Activated B cell treated with CpG ODN at 0.5 μM for 24 hours (primary cell): ENCODE results near the gene PLCB4. TPM values are rescaled to one million over a fixed set of nuclear protein-coding genes. Genes with fewer than 3 reads are reported as not detected.

ENCODE experiments used
- ATAC-seq: fragments of 200-7000 bp; cut with Tn5 transposase; one replicate; pipeline ENCODE4 v1.10.0; 2021; ENCODE audit warnings: low read depth, mild to moderate bottlenecking, moderate library complexity
- CTCF ChIA-PET: fragments of 350-600 bp; sonication (Branson Sonifier 250); formaldehyde crosslinking; loops from one replicate; lab custom pipeline; 2021; ENCODE audit warnings: antibody characterized with exemption; lab: Charles Lee
- POLR2A ChIA-PET: fragments of 350-600 bp; sonication (Branson Sonifier 250); formaldehyde crosslinking; loops from one replicate; lab custom pipeline; 2021; ENCODE audit warnings: antibody characterized with exemption; lab: Charles Lee
- DNase-seq: peaks from one replicate; pipeline ENCODE4 v3.0.0; 2022
- H3K27ac Mint-ChIP-seq: one replicate; pipeline ENCODE4 v1.8.0; 2020; ENCODE audit warnings: mixed read lengths
- H3K27me3 Mint-ChIP-seq: one replicate; pipeline ENCODE4 v1.8.0; 2021; ENCODE audit warnings: mixed read lengths
- H3K36me3 Mint-ChIP-seq: one replicate; pipeline ENCODE4 v1.8.0; 2021; ENCODE audit warnings: low read depth, mixed read lengths
- H3K4me1 Mint-ChIP-seq: one replicate; pipeline ENCODE4 v1.8.0; 2021; ENCODE audit warnings: mixed read lengths
- H3K4me3 Mint-ChIP-seq: one replicate; pipeline ENCODE4 v1.8.0; 2020; ENCODE audit warnings: mild to moderate bottlenecking, mixed read lengths
- H3K9me3 Mint-ChIP-seq: one replicate; pipeline ENCODE4 v1.8.0; 2020; ENCODE audit warnings: mixed read lengths
- CTCF ChIP-seq: fragments of 200-600 bp; IDR thresholded peaks from one replicate; pipeline ENCODE4 v1.8.0; 2022; ENCODE audit warnings: antibody characterized with exemption, mild to moderate bottlenecking
- intact Hi-C: fragments of 100-400 bp; cut with micrococcal nuclease; formaldehyde crosslinking; loops from one replicate; pipeline ENCODE4 v1.15.1; 2024
- total RNA-seq: library from RNA; stranded (reverse); gene quantifications from 2 replicates; pipeline ENCODE4 v1.2.3, GENCODE V29; 2022

Gene PLCB4
- total RNA-seq, 1 donor from 2014 or later: not detected

GRCh38 chr20:9416421-9416820, 347.5 kb downstream of the PLCB4 start:
- CTCF ChIA-PET: interaction anchor here (1.0 kb wide), 1 partner anchor 8 kb away, joined by 3 read pairs; no protein-coding TSS in a partner anchor
- intact Hi-C loops: no loop called here

GRCh38 chr20:9417665-9418064, 348.8 kb downstream of the PLCB4 start:
- CTCF ChIA-PET: interaction anchor here (0.7 kb wide), 1 partner anchor 12 kb away, joined by 3 read pairs; no protein-coding TSS in a partner anchor
- H3K4me3 Mint-ChIP-seq: no peak overlapping the region
- intact Hi-C loops: no loop called here
- H3K9me3 Mint-ChIP-seq: no peaks in the 10 kb centered on the region
- DNase-seq (no peak), ATAC-seq (no peak)
- POLR2A ChIA-PET: no interaction called here
- TF ChIP-seq CTCF: no peak
- H3K36me3 Mint-ChIP-seq: no peaks in the 10 kb centered on the region
- peaks cover under 1% of the 10 kb centered on the region for H3K4me1 Mint-ChIP-seq
- no peaks in the 10 kb centered on the region for H3K27me3 Mint-ChIP-seq
- H3K27ac Mint-ChIP-seq: no peak overlapping the region

More at GRCh38 chr20:9416421-9416820, 347.5 kb downstream of the PLCB4 start:
- Mint-ChIP-seq H3K4me1 (peaks cover 9% of the 10 kb centered on the region), H3K36me3 (no peaks in the 10 kb centered on the region), H3K9me3 (no peaks in the 10 kb centered on the region), H3K27me3 (no peaks in the 10 kb centered on the region), H3K4me3 (no peak overlapping the region), H3K27ac (no peak overlapping the region)
- no peak for DNase-seq
- POLR2A ChIA-PET: no interaction called here
- no peak for TF ChIP-seq CTCF
- ATAC-seq: no peak

- no peak for TF ChIP-seq CTCF
- no peak overlapping the region for H3K4me3 Mint-ChIP-seq
- ChIA-PET POLR2A (no interaction called here), CTCF (interaction anchor here (2.6 kb wide), 1 partner anchor 14 kb away, joined by 13 read pairs; no protein-coding TSS in a partner anchor)
- H3K27ac Mint-ChIP-seq: no peak overlapping the region
- H3K4me1 Mint-ChIP-seq: no peaks in the 10 kb centered on the region
- H3K36me3 Mint-ChIP-seq: no peaks in the 10 kb centered on the region
- ATAC-seq (no peak), DNase-seq (no peak)
- no peaks in the 10 kb centered on the region for H3K27me3 Mint-ChIP-seq
- H3K9me3 Mint-ChIP-seq: no peaks in the 10 kb centered on the region
- intact Hi-C loops: no loop called here
Observed at GRCh38 chr20:9422321-9423057, 353.6 kb downstream of the PLCB4 start.

DNA sequence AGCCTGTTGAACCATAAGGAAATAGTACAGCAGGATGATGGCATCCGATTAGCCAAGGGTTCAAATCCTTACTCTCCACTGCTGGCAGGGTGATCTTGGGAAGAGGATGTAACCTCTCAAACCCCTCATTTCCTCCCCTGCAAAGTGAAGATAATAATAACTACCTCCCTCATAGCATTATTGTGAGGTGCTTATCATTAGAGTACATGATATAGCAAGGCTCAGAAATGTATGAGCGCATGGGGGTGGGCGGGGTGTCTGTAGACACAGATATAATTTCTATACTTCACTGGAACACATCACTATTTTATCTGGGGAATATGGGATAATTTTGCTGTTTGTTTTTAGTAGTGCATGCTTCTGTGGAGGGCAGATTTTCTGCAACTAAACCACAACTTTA, 355.7 kb downstream of the PLCB4 start:
- no peak for TF ChIP-seq CTCF
- no peak overlapping the region for H3K27ac Mint-ChIP-seq
- no peak for DNase-seq
- no peaks in the 10 kb centered on the region for H3K9me3 Mint-ChIP-seq
- H3K27me3 Mint-ChIP-seq: no peaks in the 10 kb centered on the region
- CTCF ChIA-PET: no interaction called here
- ATAC-seq: no peak
- H3K36me3 Mint-ChIP-seq: no peaks in the 10 kb centered on the region
- intact Hi-C loops: no loop called here
- peaks cover 5% of the 10 kb centered on the region for H3K4me1 Mint-ChIP-seq
- H3K4me3 Mint-ChIP-seq: no peak overlapping the region
- POLR2A ChIA-PET: no interaction called here

- DNase-seq (no peak), ATAC-seq (no peak)
- Mint-ChIP-seq H3K27ac (no peak overlapping the region), H3K36me3 (no peaks in the 10 kb centered on the region), H3K4me1 (peaks cover 8% of the 10 kb centered on the region), H3K9me3 (no peaks in the 10 kb centered on the region), H3K27me3 (no peaks in the 10 kb centered on the region), H3K4me3 (no peak overlapping the region)
- CTCF ChIA-PET: no interaction called here
- TF ChIP-seq CTCF: no peak
- intact Hi-C loops: no loop called here
- POLR2A ChIA-PET: no interaction called here
Observed at GRCh38 chr20:9427430-9428291, 358.8 kb downstream of the PLCB4 start.
